HepG2 (cell line): ENCODE results near the gene CAPG. TPM values are rescaled to one million over a fixed set of nuclear protein-coding genes. Genes with fewer than 3 reads are reported as not detected.

Source experiments
- ADNP ChIP-seq: sonication (generic); formaldehyde crosslinking; IDR thresholded peaks from 2 replicates; pipeline ENCODE4 v1.4.0; 2020; ENCODE audit warnings: missing genetic modification reagents
- CBX2 ChIP-seq, 2 experiments: fragments of 200-600 bp in 1 of 2; sonication (generic); formaldehyde crosslinking in 1 of 2; IDR thresholded peaks; 2 replicates each; pipeline versions ENCODE4 v1.7.0 to v1.8.1; 2018 to 2022; ENCODE audit warnings: low read depth in 2 of 2, low read length in 1 of 2, mild to moderate bottlenecking in 1 of 2, missing genetic modification reagents in 1 of 2
- ESRRA ChIP-seq: sonication (generic); formaldehyde crosslinking; IDR thresholded peaks from 2 replicates; pipeline ENCODE4 v1.5.1; 2020; ENCODE audit warnings: mild to moderate bottlenecking, low read depth, missing genetic modification reagents
- POLR2AphosphoS5 ChIP-seq: IDR thresholded peaks from 2 replicates; pipeline ENCODE4 v1.6.1; 2012; ENCODE audit warnings: low read depth, low read length
- PRMT3 ChIP-seq: sonication (generic); formaldehyde crosslinking; IDR thresholded peaks from 2 replicates; pipeline ENCODE4 v1.8.1; 2022; ENCODE audit warnings: low read depth, mild to moderate bottlenecking, moderate library complexity, missing genetic modification reagents, borderline replicate concordance
- SETDB1 ChIP-seq: sonication (generic); formaldehyde crosslinking; IDR thresholded peaks from 2 replicates; pipeline ENCODE4 v1.5.1; 2020; ENCODE audit warnings: missing genetic modification reagents, mild to moderate bottlenecking, borderline replicate concordance
- SKI ChIP-seq: fragments of 450-650 bp; IDR thresholded peaks from one replicate; pipeline ENCODE4 v1.6.1; 2018; ENCODE audit warnings: mild to moderate bottlenecking; ENCODE audit not compliant: partially characterized antibody
- SMARCE1 ChIP-seq: fragments of 450-650 bp; IDR thresholded peaks from 2 replicates; pipeline ENCODE4 v1.6.1; 2017; ENCODE audit warnings: borderline replicate concordance
- ZC3H13 ChIP-seq: sonication (generic); formaldehyde crosslinking; IDR thresholded peaks from 2 replicates; pipeline ENCODE4 v1.8.1; 2023; ENCODE audit warnings: mild to moderate bottlenecking, missing genetic modification reagents, moderate library complexity
- ZEB1 ChIP-seq: IDR thresholded peaks from 2 replicates; pipeline ENCODE4 v1.6.1; 2012; ENCODE audit warnings: mild to moderate bottlenecking, low read depth, inconsistent platforms; ENCODE audit not compliant: insufficient replicate concordance
- ZNF367 ChIP-seq: sonication (generic); formaldehyde crosslinking; IDR thresholded peaks from 2 replicates; pipeline ENCODE4 v1.4.0; 2020; ENCODE audit warnings: missing genetic modification reagents, borderline replicate concordance
- ZNF432 ChIP-seq: sonication (generic); formaldehyde crosslinking; IDR thresholded peaks from 2 replicates; pipeline ENCODE4 v1.5.0; 2020; ENCODE audit warnings: missing genetic modification reagents, mild to moderate bottlenecking, borderline replicate concordance
- ZNF616 ChIP-seq: sonication (generic); formaldehyde crosslinking; IDR thresholded peaks from 2 replicates; pipeline ENCODE4 v1.5.0; 2020; ENCODE audit warnings: low read depth, mild to moderate bottlenecking, missing genetic modification reagents
- ZNF703 ChIP-seq: sonication (generic); formaldehyde crosslinking; IDR thresholded peaks from 2 replicates; pipeline ENCODE4 v1.5.1; 2020; ENCODE audit warnings: missing genetic modification reagents, mild to moderate bottlenecking, moderate library complexity, borderline replicate concordance
- polyA plus RNA-seq, 8 experiments: library from polyadenylated mRNA; depleted of rRNA in 3 of 8; stranded (reverse) in 7 of 8; unstranded in 1 of 8; fragments of >200 nt; fragmentation: Illumina TruSeq in 4 of 8; extraction: Trizol in 4 of 8; gene quantifications; 2 replicates each; pipeline versions ENCODE4 v1.2.1 to v1.2.3, GENCODE V29; 2011 to 2016; ENCODE audit warnings: low read depth in 4 of 8, missing spikeins in 1 of 8, mixed read lengths in 1 of 8; ENCODE audit not compliant: insufficient read depth in 1 of 8
- total RNA-seq, 5 experiments: library from RNA; depleted of rRNA; stranded (reverse); fragments of >200 nt; fragmentation: Illumina TruSeq; extraction: Trizol; gene quantifications; 2 replicates each; pipeline ENCODE4 v1.2.3, GENCODE V29; 2016; ENCODE audit warnings: low read depth in 1 of 5
- TF ChIP-seq, protein P1 (sequence below): sonication (generic); formaldehyde crosslinking; IDR thresholded peaks from 2 replicates; pipeline ENCODE4 v1.4.0; 2020; ENCODE audit warnings: missing genetic modification reagents; ENCODE audit errors: not compliant biosample characterization
- TF ChIP-seq, protein P2 (sequence below): sonication (generic); formaldehyde crosslinking; IDR thresholded peaks from 2 replicates; pipeline ENCODE4 v1.4.0; 2020; ENCODE audit warnings: missing genetic modification reagents, borderline replicate concordance
- TF ChIP-seq, protein P3 (sequence below): sonication (generic); formaldehyde crosslinking; IDR thresholded peaks from 2 replicates; pipeline ENCODE4 v1.5.0; 2020; ENCODE audit warnings: mild to moderate bottlenecking, missing genetic modification reagents
- TF ChIP-seq, protein P4 (sequence below): sonication (generic); formaldehyde crosslinking; IDR thresholded peaks from 2 replicates; pipeline ENCODE4 v1.4.0; 2020; ENCODE audit warnings: missing genetic modification reagents

The CAPG gene
- total and polyA plus RNA-seq, 2 of the 13 experiments (the other 11 are each of a cell fraction or from before 2014, with no cell fraction given): 12.7 to 18.2 TPM

DNA sequence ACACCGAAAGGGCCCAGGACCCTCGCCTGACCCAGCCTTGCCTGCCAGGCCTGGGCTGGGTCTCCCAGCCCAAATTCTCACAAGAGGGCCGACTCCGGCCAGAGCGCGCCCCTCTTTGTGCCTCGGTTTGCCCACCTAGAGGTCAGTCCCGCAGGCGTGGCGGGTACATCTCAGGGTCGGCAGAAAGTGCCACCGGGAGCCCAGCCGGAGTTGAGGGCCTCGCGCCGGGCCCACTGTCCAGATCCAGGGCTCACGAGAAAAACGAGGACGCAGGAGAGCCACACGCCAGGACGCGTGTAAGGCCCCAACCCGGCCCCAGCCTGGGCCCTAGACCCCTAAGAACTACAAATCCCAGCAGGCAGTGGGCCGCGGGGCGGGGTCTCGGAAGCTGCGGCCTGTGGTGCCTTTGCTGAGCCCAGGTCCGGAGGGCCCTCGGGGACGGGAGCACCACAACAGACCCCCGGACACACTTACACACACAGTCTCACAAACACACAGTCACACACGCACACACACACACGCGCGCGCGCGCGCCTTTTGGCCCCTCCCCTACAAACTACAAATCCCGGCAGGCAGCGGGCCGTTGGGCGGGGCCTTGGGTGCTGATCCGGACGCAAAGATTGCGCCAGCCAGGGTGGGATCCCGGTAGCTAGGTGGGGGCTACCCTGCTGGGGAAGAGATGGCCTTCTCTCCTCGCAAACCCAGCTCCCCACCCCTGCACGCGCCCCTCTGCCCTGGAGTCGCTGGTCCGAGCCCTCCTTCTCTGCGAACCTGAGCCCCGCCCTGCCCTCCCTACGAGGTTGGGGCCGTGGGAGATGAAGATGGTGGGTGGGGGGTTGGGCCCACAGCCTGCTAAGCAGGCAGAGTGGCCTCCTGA is 8.2 kb upstream of the CAPG start, which contains the start of gene SH2D6 (continued):
- TF ChIP-seq, protein P1, sequence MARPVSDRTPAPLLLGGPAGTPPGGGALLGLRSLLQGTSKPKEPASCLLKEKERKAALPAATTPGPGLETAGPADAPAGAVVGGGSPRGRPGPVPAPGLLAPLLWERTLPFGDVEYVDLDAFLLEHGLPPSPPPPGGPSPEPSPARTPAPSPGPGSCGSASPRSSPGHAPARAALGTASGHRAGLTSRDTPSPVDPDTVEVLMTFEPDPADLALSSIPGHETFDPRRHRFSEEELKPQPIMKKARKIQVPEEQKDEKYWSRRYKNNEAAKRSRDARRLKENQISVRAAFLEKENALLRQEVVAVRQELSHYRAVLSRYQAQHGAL: no peak
- TF ChIP-seq ZNF616 (CRISPR knock-in tag): peak; percentile 67; the same call in 1 of the 2 replicates
- 0 out of 2 replicates have a peak, but pooled peaks have one; percentile 22 for TF ChIP-seq ZC3H13 (CRISPR knock-in tag)
- no peak for TF ChIP-seq CBX2 (IDR thresholded peaks at IDR 0.05; ENCODE audit: low read depth, low read length)
- TF ChIP-seq CBX2 (CRISPR knock-in tag; IDR thresholded peaks at IDR 0.05; ENCODE audit: low read depth): no peak
- TF ChIP-seq, protein P2, sequence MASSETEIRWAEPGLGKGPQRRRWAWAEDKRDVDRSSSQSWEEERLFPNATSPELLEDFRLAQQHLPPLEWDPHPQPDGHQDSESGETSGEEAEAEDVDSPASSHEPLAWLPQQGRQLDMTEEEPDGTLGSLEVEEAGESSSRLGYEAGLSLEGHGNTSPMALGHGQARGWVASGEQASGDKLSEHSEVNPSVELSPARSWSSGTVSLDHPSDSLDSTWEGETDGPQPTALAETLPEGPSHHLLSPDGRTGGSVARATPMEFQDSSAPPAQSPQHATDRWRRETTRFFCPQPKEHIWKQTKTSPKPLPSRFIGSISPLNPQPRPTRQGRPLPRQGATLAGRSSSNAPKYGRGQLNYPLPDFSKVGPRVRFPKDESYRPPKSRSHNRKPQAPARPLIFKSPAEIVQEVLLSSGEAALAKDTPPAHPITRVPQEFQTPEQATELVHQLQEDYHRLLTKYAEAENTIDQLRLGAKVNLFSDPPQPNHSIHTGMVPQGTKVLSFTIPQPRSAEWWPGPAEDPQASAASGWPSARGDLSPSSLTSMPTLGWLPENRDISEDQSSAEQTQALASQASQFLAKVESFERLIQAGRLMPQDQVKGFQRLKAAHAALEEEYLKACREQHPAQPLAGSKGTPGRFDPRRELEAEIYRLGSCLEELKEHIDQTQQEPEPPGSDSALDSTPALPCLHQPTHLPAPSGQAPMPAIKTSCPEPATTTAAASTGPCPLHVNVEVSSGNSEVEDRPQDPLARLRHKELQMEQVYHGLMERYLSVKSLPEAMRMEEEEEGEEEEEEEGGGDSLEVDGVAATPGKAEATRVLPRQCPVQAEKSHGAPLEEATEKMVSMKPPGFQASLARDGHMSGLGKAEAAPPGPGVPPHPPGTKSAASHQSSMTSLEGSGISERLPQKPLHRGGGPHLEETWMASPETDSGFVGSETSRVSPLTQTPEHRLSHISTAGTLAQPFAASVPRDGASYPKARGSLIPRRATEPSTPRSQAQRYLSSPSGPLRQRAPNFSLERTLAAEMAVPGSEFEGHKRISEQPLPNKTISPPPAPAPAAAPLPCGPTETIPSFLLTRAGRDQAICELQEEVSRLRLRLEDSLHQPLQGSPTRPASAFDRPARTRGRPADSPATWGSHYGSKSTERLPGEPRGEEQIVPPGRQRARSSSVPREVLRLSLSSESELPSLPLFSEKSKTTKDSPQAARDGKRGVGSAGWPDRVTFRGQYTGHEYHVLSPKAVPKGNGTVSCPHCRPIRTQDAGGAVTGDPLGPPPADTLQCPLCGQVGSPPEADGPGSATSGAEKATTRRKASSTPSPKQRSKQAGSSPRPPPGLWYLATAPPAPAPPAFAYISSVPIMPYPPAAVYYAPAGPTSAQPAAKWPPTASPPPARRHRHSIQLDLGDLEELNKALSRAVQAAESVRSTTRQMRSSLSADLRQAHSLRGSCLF (CRISPR knock-in tag): peak; percentile 4; the same call in 1 of the 2 replicates
- TF ChIP-seq, protein P3, sequence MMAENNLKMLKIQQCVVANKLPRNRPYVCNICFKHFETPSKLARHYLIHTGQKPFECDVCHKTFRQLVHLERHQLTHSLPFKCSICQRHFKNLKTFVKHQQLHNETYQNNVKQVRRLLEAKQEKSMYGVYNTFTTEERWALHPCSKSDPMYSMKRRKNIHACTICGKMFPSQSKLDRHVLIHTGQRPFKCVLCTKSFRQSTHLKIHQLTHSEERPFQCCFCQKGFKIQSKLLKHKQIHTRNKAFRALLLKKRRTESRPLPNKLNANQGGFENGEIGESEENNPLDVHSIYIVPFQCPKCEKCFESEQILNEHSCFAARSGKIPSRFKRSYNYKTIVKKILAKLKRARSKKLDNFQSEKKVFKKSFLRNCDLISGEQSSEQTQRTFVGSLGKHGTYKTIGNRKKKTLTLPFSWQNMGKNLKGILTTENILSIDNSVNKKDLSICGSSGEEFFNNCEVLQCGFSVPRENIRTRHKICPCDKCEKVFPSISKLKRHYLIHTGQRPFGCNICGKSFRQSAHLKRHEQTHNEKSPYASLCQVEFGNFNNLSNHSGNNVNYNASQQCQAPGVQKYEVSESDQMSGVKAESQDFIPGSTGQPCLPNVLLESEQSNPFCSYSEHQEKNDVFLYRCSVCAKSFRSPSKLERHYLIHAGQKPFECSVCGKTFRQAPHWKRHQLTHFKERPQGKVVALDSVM (CRISPR knock-in tag): peak; percentile 62; the same call in 1 of the 2 replicates
- TF ChIP-seq ZNF432 (CRISPR knock-in tag): no peak
- TF ChIP-seq SKI: no peak
- TF ChIP-seq ZNF703 (CRISPR knock-in tag): no peak
- TF ChIP-seq ZNF367 (CRISPR knock-in tag): peak; percentile 90; the same call in 1 of the 2 replicates
- 0 out of 2 replicates have a peak, but pooled peaks have one; percentile 8 for TF ChIP-seq ADNP (CRISPR knock-in tag)
- TF ChIP-seq POLR2AphosphoS5: peak; percentile 74
- TF ChIP-seq, protein P4, sequence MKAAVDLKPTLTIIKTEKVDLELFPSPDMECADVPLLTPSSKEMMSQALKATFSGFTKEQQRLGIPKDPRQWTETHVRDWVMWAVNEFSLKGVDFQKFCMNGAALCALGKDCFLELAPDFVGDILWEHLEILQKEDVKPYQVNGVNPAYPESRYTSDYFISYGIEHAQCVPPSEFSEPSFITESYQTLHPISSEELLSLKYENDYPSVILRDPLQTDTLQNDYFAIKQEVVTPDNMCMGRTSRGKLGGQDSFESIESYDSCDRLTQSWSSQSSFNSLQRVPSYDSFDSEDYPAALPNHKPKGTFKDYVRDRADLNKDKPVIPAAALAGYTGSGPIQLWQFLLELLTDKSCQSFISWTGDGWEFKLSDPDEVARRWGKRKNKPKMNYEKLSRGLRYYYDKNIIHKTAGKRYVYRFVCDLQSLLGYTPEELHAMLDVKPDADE: no peak
- no peak for TF ChIP-seq SMARCE1
- TF ChIP-seq ZEB1: peak; percentile 51
- 0 out of 2 replicates have a peak, but pooled peaks have one; percentile 67 for TF ChIP-seq PRMT3 (CRISPR knock-in tag)
- no peak for TF ChIP-seq ESRRA (CRISPR knock-in tag)
- TF ChIP-seq SETDB1 (CRISPR knock-in tag): 0 out of 2 replicates have a peak, but pooled peaks have one; percentile 67
